ENCODE measurements around the gene QRICH1.
"Not testable (repeated sequence)": the region's sequence is repeated elsewhere in the genome, so short reads cannot be mapped to it uniquely, and the experiment has no call there.

QRICH1 gene

DNA sequence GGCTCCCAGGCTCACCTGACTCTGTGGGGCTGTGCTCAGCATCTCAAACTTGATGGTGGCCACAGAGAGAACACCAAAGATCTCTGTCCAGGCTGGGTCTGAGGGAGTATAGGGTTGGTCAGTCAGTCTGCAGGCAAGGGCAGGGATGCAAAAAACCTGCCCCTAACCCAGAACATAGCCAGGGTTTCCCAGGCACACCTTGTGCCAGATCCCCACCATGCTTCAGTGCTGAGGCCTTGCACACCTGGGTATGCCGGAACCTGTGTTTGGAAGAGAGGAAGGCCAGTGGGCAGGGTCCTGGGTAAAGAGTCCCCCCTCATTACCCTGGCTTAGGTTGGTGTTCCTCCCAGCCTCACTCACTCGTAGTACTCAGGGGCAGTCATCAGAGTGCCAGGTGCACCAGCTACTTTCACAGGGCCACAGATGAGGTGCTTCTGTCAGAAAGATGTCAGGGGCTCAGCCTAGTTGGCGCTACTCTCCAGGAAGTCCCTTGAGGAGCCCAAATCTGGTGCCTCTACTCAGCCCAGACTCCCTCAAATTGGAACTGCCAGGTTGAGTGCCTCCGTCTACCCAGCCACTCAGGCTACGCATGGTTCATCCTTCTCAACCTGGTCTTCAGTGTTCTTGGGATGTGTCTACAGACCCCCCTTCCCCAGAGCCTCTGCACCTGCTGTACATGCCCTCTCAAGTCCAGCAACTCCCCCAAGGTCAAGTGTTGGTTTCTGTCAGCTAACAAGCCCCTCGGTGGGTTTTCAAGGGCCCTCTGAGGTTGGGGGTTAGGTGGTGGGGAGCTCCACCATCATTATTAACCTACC is 77.2 kb downstream of the QRICH1 start:
- DNase-seq = no peak

DNA sequence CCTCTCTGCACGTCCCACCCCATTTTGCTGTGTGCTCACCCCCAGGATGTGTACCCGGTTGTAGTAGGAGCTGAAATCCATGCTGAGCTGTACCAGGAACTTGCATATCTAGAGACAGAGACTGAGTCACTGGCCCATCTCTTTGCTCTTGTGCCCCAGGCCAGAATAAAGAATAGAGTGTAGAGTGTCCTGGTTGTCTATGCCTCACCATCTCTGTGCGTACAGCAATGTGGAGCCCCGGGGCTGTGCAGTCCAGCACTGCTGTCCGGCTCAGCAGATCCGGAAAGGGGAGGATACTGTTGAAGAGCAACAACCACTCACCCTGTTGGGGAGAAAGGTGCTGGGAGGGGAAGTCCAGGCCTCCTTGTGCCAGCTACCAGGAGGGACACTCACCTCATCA is 78.1 kb downstream of the QRICH1 start:
- no peak for DNase-seq

DNA sequence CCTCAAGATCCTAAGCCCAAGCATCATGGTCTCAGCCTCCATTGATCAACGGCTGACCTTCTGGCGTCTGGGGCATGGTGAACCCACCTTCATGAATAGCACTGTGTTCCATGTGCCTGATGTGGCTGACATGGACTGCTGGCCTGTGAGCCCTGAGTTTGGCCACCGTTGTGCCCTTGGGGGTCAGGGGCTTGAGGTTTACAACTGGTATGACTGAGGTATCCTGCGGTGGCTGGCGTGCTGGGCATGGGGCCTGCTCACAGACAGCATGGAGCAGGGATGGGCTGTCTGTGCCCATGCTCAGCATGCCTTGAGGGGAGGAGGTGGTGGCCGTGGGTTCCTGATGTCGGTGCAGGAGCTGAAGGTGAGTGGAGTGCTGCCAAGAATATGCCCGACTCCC is 78.8 kb downstream of the QRICH1 start:
- DNase-seq = no peak

DNA sequence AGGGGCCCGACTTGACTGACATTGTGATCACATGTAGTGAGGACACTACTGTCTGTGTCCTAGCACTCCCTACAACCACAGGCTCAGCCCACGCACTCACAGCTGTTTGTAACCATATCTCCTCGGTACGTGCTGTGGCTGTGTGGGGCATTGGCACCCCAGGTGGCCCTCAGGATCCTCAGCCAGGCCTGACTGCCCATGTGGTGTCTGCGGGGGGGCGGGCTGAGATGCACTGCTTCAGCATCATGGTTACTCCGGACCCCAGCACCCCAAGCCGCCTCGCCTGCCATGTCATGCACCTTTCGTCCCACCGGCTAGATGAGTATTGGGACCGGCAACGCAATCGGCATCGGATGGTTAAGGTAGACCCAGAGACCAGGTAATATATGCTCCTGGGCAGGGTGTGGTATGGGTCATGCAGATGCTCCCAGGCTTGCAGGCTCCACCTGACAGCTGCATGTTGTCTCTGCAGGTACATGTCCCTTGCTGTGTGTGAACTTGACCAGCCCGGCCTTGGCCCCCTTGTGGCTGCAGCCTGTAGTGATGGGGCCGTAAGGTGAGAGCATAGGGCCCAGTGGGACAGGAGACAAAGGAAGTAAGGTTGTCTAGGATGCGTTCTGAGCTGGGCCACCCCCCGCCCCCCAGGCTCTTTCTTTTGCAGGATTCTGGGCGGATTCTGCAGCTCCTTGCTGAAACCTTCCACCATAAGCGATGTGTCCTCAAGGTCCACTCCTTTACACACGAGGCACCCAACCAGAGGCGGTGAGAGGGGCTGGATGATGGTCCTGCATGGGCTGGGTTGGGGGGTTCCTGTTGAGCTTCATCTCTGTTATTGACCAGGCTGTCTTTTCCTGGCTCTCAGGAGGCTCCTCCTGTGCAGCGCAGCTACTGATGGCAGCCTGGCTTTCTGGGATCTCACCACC is 79.9 kb downstream of the QRICH1 start:
- DNase-seq = peak; percentile 42

DNA sequence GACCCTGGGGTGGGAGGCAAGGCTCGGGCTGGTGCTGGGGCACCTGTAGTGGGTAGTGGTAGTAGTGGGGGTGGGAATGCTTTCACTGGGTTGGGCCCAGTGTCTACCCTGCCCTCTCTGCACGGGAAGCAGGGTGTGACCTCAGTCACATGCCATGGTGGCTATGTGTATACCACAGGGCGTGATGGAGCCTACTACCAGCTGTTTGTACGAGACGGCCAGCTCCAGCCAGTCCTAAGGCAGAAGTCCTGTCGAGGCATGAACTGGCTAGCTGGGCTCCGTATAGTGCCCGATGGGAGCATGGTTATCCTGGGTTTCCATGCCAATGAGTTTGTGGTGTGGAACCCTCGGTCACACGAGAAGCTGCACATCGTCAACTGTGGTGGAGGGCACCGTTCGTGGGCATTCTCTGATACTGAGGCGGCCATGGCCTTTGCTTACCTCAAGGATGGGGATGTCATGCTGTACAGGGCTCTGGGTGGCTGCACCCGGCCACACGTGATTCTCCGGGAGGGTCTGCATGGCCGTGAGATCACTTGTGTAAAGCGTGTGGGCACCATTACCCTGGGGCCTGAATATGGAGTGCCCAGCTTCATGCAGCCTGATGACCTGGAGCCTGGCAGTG is 80.6 kb downstream of the QRICH1 start:
- no peak for DNase-seq

DNA sequence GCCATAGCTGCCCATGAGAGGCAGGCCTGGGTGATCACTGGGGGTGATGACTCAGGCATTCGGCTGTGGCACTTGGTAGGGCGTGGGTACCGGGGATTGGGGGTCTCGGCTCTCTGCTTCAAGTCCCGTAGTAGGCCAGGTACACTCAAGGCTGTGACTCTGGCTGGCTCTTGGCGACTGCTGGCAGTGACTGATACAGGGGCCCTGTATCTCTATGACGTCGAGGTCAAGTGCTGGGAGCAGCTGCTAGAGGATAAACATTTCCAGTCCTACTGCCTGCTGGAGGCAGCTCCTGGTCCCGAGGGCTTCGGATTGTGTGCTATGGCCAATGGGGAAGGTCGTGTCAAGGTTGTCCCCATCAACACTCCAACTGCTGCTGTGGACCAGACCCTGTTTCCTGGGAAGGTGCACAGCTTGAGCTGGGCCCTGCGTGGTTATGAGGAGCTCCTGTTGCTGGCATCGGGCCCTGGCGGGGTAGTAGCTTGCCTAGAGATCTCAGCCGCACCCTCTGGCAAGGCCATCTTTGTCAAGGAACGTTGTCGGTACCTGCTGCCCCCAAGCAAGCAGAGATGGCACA is 81.3 kb downstream of the QRICH1 start:
- DNase-seq = no peak

DNA sequence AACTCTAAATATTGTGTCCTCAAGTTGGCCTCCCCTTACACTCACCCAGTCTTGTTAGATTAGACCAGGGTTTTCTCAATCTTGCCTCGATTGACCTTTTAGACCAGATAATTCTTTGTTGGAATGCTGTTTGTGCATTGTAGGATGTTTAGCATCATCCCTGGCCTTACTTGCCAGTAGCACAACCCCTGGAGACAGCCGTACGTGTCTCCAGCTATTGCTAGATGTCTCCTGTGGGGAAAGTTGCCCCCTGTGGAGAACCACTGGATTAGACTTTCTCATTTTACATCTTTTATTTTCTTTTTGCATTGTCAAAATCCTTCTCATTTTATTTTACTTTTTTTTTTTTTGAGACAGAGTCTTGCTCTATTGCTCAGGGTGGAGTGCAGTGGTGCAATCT is 84.5 kb downstream of the QRICH1 start:
- no peak for DNase-seq

DNA sequence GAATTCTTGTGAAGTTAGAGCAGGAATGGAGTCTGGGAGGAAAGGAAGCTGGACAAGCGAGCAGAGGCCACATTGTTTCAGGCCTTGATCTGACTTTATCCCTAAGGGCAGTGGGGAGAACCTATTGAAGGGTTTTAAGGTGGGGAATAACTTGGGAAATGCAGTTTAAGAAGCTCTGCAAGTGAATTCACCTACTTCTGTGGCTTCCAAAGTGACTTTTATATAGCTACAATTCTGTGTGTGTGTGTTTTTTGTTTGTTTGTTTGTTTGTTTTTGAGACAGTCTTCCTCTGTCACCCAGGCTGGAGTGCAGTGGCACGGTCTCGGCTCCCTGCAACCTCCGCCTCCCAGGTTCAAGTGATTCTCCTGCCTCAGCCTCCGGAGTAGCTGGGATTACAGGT is 85.2 kb downstream of the QRICH1 start:
- not testable (repeated sequence) for DNase-seq

DNA sequence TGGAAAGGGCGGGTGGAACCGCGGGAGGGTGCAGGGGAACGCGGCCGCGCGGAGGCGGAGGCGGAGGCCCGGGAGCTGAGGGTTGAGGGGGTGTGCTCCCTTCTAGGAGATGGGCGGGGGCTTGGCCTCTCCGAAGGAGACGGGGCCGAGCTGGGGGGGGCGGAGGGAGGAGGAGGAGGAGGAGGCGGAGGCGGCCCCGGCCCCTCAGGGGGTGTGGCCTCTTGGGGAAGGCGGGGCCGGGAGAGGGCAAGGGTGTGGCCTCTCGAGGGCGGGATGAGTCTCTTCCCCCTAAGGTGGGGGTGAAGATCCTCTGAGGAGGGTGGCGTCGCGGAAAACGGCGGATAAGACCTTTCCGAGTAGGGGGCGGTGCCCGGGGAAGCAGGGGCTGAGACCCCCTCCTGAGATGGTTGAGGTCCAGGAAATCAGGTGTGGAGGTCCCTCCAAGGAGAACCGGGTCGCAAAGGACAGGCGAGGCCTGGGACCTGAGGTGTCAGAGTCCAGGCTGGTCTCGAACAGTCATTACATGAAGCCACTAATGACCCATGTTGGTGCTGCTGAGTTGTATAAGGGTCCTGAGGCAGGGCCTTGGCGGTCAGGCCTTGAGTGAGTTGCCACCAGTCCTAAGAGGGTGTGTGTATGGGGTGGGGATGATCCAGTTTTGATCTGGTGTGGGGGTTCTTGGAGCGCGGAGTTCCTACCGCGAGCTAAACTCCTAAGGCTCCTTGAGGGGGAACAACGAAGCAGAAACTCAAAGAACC is 85.9 kb downstream of the QRICH1 start:
- DNase-seq = peak; percentile 87

DNA sequence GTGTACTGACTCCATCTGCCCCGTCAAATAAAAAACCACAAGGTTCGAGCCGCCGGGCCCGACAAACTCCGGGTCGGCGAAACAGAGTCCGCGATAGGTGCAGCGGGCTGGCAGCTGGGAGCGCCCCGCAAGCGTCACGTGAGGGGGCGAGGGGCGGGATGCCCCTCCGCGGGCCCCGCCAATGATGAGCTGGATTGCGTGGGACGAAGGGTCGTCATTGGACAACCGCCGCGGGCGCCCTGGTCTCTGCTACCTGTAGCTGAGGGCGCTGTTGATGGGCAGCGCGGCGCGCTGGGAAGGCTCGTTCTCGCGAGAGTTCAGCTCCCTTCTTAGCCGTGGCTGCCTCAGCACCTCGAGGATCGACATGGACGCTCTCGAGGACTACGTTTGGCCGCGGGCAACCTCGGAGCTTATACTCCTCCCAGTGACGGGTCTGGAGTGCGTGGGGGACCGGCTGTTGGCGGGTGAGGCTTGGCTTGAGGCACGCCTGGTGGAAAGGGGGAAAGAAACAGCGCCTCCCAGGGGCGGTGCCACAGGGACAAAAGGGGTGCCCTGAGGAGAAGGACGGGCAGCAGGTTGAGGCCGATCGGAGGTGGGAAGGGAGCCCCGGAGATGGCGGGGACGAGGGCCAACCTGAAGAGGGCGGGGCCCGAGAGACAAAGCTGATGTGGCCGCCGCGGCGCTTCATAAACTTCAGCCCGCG is 86.7 kb downstream of the QRICH1 start, which contains the start of gene WDR6:
WDR6 (plus strand) TSS at position 324 of the 703 bp plus-strand sequence; CDS start at position 365, 41 bp downstream.
- peak; percentile 96 for DNase-seq

DNA sequence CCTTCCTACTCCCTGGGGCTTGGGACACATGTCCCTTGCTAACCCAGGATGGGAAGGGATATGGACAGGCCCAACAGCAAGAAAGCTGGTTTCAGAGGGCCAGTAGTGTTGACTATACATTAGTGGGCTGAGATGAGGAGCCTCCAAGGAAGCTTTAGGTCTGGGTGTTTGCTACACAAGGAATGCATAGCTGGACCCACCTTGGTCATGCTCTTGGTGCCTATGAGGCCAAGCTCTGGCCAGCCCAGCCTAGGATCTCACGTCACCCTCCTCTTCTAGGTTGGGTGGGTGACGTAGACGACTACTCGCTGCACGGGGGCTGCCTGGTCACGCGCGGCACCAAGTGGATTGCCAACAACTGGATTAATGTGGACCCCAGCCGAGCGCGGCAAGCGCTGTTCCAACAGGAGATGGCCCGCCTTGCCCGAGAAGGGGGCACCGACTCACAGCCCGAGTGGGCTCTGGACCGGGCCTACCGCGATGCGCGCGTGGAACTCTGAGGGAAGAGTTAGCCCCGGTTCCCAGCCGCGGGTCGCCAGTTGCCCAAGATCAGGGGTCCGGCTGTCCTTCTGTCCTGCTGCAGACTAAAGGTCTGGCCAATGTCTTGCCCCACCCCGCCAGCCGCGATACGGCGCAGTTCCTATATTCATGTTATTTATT is 87.3 kb downstream of the QRICH1 start:
- no peak for DNase-seq

DNA sequence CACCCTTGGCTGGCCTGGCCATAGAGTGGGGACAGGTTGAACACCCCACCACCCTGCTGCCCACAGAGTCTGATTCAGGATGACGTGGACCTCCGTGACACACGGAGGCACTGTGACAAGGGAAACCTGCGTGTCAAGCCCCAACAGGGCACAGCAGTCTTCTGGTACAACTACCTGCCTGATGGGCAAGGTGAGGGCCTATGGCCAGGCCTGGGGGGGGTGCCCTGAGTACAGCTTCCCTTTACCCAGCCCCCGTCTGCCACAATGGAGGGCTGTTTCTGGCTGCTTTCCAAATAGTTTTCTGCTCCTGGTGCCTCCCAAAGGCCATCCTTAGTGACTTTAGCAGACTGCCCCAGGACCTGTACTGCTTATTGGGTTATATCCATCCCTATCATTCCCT is 87.9 kb downstream of the QRICH1 start:
- no peak for DNase-seq

DNA sequence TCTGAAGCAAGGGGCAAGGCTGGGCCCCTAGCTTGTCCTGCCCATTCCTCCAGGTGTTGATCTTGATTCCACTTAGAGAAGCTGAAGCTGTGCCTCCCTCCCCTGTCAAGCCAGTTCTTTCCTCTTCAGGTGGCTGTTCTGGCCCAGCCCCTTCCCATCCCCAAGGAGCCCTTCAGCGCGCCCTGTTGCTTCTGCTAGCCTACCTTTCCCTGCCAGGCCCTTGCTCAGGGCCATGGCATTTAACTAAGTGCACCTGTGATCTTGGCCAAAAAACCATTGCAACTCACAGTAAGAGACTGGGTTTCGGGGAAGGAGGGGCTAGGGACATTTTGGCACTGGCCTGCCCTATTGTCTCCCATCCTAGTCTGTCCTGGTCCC is 88.6 kb downstream of the QRICH1 start:
- no peak for DNase-seq

DNA sequence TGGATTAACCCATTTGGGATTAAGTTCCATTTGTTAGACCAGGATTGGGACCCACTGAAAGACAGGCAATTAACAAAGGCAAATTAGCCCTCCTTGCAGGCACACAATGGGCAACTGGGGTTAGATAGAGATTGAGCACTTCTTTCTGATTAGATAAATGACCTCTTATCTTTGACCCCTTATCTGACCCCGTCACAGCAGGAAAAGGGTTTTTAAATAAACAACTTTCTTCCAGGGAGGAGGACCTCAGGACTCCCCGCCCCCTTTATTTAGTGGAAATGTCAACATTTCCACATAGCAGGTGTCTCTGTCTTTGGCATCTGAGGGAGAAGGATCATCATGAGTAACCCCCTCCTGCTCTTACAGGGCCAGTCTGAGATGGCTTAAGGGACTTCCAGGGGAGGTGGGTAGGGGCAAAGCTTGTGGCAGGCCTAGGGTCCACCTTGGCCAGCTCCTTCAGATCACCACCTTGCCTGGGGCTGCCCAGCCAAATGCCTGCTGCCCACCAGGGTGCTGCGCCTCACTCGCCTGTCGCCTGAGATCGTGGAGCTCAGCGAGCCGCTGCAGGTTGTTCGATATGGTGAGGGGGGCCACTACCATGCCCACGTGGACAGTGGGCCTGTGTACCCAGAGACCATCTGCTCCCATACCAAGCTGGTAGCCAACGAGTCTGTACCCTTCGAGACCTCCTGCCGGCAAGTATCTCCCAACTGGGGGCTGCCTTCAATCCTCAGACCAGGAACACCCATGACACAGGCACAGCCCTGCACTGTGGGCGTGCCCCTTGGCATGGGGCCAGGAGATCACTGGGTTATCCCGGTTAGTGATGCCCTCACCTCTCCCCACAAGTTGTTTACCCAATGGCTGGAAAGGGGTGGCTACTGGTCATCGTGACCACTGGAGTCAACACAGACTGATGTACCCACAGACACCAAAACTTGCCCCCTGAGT is 89.2 kb downstream of the QRICH1 start:
- no peak for DNase-seq

DNA sequence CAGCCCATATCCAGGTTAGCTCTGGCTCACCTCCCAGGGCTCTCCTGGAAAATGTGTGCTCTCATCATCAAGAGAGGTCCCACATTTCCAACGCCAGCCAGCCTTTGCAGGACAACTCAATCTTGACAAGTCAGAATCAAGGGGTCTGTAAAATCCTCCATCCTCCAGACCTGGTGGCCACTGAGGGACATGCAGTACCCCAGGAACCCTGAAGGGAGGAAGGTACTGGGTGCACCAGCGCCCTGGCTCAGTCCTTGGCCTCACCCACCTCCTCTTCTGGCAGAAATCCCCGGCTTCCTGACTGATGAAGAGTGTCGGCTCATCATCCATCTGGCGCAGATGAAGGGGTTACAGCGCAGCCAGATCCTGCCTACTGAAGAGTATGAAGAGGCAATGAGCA is 92.7 kb downstream of the QRICH1 start:
- no peak for DNase-seq

DNA sequence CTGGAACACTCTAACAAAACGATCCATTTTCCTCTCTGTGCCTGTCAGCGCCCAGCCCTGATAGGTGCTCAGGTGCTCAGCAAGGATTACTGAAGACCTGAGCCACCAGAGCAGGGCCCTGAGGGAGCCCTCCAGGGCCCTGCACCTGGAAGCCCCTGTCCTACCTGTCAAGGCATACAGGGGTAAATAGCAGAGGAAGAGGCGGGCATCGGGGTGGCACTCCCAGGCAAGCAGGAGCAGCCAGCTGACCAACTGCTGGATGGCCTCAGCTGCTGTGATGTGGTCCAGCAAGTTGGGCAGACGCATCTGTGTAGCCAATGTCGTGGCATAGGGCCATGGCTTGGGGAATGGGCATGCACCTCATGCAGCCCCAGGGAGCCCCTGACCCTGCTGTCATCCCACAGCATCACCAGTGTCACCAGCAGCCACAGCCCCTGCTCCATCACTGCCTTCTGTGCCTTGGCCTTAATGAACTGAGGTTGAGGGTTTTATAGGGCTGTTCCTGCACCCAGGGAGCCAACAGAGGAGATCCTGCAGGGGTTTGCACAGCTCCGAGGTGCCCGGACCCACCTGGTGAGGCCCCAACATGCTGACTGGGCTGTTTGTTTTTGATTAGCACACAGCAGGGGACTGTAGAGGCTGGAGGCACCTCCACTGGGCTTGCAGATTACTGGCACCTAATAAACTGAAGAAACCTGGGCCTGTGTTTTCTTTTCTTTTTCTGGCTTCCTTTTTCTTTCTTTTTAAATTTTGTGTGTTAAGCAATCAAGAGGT is 94.6 kb downstream of the QRICH1 start:
- DNase-seq = no peak

DNA sequence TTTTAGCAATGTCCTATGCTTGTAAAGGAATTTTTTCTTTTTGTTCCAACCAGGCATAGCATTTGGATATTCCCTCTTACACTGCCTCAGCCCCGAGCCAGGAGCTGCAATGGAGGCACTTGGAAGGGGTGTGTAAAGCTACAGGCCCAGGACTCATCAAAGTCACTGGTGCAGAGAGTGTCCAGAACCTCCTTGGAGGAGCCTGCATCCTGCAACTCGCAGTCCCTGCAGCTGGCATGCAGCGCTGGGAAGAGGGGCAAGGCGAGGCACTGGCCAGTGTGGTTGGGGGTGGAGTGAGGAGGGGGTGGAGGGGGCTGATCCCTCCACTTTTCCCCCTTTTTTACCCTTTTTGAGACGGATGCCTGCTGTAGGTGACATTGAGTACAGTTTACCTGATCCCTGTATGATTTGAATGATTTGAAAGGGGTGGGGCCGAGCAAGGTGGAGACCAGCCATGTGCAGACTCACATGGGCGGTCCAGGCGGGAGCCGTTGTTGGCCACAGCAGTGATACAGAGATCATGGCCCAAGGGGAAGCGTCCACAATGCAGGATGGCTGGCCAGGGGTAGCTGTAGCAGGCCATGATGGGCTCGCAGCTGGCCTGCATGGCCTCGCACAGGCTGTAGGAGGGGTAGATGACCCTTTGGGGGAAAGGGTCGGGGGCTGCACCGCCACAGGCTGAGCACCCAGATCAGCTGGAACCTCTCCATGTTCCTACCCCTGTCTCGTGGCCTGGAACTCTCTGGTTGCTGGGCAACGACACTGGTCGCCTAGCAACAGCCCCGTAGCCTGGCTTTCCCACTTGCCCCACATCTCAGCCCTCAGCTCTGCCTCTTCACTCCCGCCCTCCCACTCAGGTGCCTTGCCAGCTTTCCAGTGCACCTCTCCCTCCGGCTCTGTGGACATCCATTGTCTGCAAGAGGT is 95.9 kb downstream of the QRICH1 start:
- no peak for DNase-seq

DNA sequence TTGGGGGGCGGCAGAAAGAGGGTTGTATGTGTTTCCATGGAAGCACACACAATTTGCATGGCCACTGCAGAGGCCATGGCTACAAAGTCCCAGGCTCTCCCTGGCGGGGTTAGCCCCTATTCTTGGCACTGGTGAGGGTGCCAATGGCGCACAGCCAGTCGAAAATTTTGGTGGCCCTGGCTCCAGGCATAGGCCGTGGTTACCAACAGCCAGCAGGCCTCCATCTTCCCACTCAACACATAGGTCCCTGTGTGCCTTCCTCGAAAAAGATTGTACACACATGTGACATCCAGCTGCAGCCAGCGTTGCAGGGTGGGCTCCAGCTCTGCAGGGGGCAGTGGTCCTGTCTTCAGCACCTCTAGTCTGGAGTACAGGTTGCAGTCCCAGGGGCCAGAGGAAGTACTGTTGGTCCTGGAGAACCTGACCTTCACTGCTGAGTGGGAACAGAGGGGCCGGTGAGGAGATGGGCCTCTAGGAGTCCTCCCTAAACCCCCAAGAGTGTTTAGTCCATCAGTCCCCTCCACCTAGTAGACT is 96.7 kb downstream of the QRICH1 start:
- no peak for DNase-seq
